ENCODE measurements around the gene KRT4.
"Not testable (repeated sequence)": the region's sequence is repeated elsewhere in the genome, so short reads cannot be mapped to it uniquely, and the experiment has no call there.

Gene KRT4

DNA sequence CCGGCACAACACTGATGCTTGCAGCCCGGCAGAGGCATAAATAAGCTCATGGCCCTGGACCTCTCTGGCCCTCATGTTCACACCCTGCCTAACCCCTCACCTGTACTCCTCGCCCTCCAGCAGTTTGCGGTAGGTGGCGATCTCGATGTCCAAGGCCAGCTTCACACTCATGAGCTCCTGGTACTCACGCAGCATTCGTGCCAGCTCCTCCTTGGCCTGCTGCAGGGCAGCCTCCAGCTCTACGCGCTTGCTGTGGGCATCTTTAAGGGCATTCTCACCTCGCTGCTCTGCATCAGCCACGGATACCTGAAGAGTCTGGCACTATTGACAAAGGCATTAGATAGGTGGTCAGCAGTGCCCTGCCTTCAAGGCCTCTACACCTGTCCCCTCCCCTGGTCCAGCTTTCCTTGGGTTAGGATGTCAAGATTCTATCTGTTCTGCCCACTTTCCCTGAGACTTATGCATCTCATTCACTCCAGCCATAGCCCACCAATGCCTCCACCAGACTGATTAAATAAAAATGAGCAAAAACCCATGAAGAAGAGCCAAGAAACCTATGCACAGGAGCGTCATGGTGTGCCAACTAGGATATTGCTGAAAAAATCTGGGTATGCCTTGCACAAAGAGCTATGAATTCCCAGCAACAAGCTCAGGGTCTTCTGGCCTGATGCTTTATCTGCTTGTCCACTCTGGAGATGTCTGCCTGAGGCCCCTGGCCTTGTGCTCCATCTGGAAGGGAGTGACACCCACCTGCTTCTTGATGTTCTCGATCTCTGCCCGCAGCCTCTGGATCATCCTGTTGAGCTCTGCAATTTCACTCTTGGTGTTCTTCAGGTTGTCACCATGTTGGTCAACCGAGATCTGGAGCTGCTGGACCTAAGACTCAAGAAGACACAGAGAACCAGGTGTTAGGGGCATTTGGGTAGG lies 6.1 kb downstream of the KRT4 start:
- no peak for DNase-seq (ENCODE audit: low spot score)

DNA sequence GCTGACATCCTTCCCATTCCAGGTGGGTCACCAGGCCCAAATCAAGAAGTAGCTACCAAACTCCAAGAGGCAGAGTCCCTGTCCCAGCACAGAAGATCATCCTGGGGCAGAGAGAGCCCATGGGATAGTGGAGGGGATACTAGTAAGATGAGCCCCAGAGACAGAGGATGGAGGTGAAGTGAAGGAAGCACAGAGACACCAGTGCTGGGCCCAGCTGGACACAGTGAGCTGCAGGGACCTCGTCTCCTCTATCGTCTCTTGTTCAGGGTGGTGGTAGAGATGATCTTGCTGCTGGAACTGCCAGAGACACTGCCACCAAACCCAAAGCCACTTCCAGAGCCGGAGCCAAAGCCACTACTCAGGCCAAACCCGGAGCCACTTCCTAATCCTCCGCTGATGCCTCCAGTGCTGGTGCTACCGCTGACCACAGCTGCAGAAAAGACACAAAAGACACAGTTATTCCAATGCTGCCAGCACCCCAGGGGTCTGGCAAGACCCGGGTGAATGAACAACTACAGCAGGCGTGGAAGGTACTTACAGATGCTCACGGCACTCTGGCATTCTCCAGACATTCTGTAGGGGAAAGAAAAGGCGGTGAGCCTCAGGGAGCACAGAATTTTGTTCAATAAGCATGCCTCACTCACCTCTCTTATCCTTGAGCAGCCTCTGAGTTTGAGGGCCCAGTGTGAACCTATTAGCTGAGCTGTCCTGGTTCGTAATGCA lies 6.9 kb downstream of the KRT4 start:
- DNase-seq (ENCODE audit: low spot score): no peak

DNA sequence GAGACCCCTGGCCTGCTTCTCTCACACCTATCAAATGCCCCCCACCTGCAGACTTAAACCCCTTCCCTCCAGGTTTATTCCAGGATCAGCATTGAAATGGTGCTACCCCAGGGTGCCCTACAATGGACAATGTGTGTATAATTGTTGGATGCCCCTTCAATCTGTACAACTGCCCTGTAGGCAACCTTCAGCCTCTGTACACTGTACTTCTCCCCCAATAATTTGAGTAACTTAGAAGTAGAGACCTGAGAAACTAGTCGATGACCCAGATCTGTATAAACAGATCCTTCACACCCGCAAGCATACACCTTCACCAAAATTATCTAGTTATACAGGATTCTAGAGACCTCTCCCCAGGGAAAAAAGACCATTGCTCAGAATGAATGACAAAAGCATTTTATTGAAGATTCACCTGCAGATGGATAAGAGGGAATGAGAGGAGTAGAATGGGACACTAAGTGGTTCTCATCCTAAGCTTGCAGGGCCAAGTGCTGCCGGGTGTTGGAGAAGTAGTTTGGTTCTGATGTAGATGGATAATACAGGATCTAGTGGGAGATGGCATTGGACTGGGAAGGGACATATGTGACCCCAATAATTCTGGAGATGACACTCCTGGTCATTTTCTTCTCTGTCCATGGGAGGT lies 7.6 kb downstream of the KRT4 start:
- no peak for DNase-seq (ENCODE audit: low spot score)

DNA sequence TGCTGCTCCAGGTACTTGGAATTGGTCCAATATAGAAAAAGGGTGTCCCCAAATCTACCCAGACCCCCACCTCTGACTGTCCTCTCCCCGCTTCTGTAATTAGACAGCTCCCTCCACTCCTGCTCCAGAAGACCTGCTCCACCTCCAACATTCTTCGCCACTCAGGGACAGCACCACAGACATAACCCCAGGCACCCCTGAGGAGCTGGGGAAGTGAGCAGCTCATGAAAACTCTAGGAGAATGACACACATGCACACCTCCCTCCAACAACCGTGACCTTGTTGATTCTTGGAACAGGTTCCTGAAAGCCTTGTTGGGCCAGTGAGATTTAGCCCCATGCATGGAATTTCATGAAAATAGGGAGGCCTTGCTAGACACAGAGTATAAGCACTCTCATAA lies 8.2 kb downstream of the KRT4 start:
- no peak for DNase-seq (ENCODE audit: low spot score)

DNA sequence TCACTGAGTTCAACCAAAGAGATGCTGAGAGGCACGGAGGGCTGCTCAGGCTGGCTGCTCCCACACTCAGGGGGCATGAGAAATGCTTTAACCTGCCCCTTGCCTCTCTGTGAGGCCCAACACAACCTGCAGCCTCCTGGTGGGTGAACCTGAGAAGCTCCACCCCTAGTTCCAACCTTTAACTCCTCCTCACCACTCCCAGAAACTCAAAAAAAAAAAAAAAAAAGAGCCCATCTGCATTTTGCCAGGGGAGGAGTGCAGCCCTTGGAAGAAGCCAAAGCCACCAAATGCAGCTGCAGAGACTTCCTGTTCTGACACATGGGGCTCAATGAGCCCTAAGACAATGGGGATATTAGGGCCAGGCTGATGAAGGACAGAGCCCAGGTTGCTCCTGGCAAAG lies 8.9 kb downstream of the KRT4 start:
- no peak for DNase-seq (ENCODE audit: low spot score)

DNA sequence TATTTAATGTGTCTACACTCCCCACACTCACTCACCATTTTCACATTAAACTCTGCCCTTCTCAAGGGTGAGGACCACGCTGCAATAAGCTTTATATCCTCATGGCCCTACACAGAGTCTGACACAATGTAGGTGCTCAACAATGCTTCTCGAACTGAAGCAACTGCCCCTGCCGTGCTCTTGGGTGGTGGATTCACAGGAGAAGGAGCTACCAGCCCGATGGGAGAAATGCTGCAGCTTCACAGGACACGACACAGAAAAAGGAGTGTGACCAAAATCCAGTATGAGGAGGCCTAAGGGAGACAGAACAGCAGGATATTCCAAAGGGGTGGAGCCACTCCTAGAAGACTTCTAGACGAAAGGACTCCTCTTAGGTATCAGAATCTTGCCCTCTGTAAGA lies 11.5 kb downstream of the KRT4 start:
- DNase-seq (ENCODE audit: low spot score): no peak

DNA sequence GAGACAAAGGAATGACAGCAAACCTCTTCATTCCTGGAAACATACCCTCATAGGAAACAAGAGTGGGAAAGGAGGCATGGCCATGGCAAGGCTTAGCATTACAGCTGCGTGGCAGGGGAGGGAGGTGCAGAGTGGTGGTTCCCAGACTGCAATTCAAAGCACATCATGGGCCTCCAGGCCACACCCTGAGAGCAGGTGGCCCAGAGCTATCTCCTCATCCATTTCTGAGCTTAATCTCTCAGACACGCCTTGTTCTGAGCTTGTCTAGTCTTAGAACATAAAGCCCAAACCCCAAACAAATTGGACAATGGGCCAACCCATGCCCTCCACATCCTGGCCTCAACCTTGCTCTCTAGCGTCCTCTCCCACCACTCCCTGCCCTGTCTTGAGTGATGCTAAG lies 12.1 kb downstream of the KRT4 start:
- no peak for DNase-seq (ENCODE audit: low spot score)

DNA sequence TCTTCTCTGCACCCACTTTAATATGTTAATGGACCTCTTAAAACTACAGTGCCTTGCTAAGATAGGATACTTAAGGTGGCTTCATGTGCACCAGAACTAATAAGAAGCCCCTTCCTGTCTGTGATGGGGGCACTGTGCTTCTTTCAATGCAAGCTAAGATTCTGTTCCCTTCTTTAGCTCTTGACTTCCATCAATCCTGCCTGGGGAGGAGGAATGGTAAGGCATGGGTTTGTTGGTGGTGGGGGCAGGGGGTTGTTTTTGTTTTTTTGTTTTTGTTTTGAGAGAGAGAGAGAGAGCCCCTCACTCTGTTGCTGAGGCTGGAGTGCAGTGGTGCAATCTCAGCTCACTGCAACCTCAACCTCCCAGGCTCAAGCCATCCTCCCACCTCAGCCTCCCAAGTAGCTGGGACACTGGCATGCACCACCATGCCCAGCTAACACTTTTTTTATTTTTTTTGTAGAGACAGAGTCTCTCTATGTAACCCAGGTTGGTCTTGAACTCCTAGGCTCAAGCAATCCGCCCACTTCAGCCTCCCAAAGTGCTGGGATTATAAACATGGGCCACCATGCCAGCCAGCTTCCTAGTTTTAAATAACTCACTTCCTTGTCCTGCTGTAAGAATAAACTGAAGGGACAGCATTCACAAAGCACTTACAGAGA lies 13.5 kb downstream of the KRT4 start:
- no peak for DNase-seq (ENCODE audit: low spot score)

DNA sequence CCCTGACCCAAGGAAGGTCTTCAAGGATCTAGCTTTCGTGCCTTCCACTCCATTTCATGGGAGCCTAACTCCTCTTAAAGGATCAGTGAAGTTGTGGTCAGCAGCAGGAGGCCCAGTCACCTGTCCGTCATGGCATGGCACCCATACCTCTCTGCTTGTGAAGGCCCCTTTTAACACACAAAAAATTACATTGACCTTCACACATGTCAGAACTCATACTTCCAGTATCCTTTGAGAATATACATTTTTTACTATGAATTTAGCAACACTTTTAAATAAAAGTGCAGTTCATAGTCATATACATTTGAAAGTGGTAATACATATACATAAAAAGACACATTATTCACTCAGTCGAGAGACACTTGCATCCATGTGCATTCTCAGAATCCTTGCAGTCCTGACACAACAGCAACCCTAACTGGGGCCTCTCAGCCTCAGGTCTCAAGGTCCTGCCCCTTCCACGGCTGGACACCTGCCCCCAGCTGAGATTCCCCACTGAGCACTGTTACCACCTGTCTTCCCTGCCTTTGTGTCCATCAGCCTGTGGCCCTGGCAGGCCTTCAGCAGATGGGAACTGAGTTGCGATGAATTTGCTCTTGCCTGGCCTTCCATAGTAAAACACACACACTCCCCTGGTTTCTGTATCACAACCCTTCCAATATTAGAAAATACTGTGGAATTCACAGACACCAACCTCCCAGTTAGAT lies 14.3 kb downstream of the KRT4 start:
- DNase-seq (ENCODE audit: low spot score): no peak

DNA sequence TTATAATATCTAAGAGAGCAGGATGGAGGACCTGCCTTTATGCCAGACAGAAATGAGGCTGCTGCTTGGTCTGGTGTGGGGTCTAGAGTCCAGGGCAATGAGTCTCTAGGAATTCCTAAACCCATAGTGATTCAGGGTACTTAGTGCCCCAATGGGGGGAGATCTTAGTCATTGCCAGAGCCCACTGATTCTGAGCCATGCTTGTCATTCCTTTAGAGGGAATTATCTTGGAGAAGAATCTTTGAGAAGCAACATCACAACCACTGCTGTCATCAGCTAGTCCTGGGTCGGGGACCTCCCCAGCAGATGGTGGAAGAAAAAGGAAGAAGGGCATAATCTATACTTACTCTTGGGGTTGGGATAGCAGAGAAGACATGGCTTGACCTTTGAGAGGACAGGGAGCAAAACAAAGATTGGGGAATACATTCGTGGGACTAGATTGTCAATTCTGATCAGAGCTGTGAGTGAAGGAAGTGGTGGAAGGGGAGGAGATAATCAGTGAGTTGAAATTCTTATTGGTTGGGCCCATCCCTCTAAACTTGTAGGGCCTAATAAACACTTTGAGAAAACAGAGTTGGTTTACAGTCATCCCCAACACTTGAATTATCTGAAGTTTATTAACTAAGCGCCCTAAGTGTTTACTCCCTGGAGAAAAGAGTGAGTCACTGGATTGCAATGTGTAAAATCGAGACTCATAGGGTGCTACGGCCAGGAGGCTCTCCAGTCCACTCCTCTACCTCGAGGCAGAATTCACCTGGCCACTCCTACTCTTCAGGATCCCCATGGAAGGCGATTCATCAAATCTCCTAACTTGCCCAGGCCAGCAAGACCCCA lies 15.0 kb downstream of the KRT4 start:
- no peak for DNase-seq (ENCODE audit: low spot score)

DNA sequence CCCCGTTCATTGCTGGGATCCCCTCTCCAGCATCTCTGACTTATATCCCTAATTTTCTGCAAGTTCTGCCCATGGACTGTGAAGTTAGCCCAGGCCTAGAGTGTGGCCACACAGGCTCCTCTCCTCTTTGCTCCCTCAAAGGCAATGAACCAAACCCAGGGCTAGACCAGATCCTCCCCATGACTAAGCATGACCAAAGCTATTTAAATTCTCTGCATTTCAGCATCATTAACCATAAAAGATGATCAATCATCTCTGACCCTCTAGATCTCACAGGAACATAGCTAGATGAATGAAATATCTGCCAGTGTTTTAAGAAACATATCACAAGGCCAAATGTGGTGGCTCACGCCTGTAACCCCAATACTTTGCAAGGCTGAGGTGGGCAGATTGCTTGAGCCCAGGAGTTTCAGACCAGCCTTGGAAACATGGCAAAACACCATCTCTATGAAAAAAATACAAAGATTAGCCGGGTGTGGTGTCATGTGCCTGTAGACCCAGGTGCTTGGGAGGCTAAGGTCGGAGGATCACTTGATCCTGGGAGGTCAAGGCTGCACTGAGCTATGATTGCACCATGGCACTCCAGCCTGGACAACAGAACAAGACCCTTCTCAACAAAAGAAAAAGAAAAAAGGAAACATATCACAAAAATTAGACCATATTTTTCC lies 15.8 kb downstream of the KRT4 start:
- no peak for DNase-seq (ENCODE audit: low spot score)

DNA sequence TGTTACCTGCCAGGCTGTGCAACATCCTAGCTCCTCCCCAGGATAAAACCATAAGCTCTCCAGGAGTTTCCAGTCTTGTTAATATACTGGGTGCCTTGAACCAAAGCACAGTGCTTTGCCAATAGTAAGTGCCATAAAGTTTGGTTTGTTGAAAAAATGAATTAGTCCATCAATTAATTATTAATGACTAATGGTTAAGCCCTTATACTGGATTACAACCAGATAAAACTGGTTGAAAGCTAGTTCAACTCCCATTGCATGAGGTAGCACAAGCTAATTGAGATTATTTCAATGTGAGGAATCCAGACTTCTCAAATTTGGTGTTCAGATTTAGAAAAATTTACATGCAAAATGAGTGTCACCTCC lies 16.4 kb downstream of the KRT4 start:
- DNase-seq (ENCODE audit: low spot score): no peak

DNA sequence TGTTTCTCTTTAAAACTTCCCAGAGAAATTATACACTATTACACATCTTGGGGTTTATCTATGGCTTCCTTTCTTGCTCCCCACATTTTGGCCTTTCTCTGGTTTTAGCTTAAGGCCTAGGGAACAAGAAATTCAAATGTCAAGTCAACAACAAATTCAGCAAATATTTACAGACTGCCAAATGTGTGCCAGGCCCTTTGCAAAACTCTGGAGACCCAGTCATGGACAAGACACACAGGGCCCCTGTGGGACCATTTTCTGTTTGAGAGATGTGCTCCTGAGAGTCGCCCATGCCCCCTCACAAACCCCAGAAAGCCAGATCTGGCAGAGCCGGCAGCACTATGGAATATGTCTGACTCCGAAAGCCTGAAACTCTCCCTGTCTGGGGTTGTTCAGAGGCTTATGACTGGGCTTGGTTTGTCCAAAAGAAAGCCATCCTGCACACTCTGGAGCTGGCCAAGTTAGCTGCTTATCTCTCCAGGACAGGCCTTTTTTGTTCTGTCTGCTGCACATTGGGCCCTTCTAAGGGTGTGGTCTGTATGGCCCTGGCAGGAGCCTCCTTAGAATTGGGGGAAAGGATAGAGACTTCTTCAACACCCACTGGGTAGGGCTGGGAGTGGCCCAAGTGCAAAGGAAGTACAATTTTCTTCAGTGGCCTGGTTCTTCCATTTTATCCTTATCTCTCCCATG lies 16.9 kb downstream of the KRT4 start:
- no peak for DNase-seq (ENCODE audit: low spot score)

DNA sequence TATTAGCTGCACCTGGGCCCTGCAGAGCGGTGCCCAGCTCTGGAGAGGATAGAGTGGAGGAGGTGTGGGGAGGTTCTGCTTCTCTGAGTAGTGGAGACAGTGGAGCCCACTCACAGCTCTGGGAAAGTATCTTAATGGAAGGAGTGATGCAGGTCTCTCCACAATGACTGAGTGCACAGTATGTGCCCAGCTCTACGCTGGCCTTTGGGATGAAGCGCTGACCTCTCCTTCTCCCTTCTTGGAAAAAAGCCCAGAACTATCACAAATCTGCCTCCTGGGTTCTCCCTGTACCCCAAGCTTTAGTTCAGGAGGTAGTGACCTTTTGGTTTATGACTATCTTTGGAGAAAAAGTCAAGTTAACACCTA lies 17.5 kb downstream of the KRT4 start:
- DNase-seq (ENCODE audit: low spot score): no peak

DNA sequence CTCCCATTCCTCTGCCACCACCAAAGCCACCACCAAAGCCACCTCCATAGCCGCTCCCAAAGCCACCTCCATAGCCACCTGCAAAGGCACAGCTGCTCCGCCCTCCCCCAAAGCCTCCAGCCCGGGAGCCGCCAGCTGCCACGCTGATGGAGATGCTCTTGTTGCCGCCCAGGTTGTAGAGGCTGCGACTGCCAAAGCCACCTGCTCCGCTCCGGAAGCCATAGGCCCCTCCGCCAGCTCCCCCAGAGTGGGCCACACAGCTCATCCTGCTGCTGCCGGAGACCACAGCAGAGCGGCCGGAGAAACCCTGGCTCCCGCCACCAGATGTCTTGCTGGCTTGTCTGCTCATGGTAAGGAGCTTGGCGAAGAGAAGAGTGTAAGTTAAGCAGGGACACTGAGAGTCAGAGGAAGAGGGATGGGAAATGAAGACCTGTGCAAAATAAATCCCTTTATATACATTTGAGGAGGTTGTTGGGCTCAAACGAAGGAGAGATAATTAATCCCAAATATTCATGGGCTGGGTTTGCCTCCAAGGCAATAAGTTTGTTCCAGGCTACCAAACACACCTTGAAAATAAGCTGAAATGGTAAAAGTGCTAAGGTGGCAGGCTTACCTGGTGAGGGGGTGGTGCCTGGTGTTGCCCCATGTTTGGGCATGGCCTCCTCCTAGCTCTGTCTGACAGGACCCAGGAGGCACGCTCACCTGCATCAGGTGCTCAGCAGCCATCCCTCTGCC lies 18.1 kb downstream of the KRT4 start, which contains the start of gene KRT3:
Gene KRT3, minus strand, starts transcription at position 424 of the 735 bp plus-strand sequence. Its CDS starts 75 bp downstream, at position 349.
- DNase-seq (ENCODE audit: low spot score): no peak

DNA sequence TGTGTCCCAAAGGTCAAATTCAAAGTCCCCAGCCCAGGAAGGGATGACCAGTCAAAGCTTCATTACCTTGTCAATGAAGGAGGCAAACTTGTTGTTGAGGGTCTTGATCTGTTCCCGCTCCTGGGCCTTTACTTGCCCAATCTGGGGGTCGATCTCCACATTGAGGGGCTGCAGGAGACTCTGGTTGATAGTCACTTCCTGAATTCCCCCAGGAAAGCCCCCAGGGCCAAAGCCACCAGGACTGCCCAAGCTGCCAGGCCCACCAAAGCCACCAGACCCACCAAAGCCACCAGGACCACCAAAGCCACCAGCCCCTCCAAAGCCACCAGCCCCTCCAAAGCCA lies 18.6 kb downstream of the KRT4 start:
- DNase-seq (ENCODE audit: low spot score): not testable (repeated sequence)

DNA sequence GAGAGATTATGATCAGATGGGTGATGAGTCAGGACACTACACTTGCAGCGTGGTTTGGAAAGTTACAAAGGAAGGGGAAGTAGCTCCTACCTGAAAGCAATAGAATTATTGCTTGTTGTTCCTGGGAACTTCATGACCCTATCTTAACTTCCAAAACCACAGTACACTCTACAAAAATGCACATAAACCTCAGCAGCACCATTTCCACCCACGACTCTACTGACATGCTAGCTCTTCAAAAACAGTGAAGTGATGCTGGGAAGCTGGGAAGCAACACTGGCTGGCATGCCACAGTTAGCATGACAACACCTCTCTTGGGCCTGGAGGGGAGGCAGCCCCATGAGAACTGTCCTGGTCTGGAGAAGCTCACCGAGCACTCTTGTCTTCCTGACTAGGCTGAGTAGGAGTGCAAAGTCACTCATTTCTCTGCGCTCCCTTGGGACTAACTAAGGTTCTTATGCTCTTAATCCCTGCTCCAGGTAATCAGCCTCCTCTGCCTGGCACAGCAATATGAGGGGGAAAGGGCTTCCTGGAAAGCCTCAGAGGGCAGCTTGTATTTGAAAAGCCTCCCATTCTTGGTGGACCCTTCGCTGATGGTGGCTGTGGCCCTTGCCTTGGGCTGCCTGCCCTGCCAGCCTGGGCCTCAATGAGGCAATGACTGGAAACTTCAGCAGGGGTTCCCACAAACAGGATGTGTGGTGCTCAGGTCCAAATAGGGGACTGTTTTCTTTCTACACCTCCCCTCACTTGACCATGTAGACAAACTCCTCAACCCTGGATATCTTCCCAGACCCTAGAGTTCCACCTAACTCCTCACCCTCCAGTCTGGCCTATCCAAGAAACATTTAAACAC lies 19.2 kb downstream of the KRT4 start:
- DNase-seq (ENCODE audit: low spot score): no peak

Measured in kidney capillary endothelial cell (primary cell).